HFF-Myc (cell line): ENCODE measurements around the gene NME7.

Source experiments
- DNase-seq: peaks from one replicate; pipeline ENCODE4 v3.0.0-alpha.2; 2011; ENCODE audit warnings: low read depth; ENCODE audit errors: extremely low read depth
- H3K4me3 ChIP-seq: replicated peaks from 2 replicates; pipeline ENCODE4 v1.5.1; 2011; ENCODE audit warnings: low read depth, mild to moderate bottlenecking, control low read depth, low read length
- TF ChIP-seq, protein P1 (sequence below): IDR thresholded peaks from 2 replicates; pipeline ENCODE4 v1.5.1; 2012; ENCODE audit warnings: mild to moderate bottlenecking, low read depth, low read length, control low read depth; ENCODE audit errors: missing control alignments

NME7 gene

DNA sequence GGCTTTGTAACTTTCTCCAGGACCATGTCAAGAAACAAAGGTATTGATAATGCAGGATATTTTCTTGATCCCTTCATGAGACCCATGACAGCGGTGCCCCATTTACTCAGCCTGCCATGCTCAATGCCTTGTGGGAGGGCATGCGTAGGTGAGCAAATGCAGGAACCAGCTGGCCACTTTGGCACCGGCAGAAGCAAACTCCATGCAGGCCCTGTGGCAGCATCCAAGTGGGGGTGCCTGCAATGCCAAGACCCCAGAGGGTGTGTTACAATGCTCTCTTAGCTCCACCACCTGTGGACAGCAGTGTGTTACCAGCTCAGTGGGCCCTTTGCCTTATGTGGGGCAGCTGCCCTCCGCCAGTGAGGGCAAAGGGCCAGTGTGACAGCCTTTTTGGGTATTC lies 153.0 kb downstream of the NME7 start:
- TF ChIP-seq, protein P1, sequence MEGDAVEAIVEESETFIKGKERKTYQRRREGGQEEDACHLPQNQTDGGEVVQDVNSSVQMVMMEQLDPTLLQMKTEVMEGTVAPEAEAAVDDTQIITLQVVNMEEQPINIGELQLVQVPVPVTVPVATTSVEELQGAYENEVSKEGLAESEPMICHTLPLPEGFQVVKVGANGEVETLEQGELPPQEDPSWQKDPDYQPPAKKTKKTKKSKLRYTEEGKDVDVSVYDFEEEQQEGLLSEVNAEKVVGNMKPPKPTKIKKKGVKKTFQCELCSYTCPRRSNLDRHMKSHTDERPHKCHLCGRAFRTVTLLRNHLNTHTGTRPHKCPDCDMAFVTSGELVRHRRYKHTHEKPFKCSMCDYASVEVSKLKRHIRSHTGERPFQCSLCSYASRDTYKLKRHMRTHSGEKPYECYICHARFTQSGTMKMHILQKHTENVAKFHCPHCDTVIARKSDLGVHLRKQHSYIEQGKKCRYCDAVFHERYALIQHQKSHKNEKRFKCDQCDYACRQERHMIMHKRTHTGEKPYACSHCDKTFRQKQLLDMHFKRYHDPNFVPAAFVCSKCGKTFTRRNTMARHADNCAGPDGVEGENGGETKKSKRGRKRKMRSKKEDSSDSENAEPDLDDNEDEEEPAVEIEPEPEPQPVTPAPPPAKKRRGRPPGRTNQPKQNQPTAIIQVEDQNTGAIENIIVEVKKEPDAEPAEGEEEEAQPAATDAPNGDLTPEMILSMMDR: no peak
- no peak overlapping the region for H3K4me3 ChIP-seq
- no peak for DNase-seq

DNA sequence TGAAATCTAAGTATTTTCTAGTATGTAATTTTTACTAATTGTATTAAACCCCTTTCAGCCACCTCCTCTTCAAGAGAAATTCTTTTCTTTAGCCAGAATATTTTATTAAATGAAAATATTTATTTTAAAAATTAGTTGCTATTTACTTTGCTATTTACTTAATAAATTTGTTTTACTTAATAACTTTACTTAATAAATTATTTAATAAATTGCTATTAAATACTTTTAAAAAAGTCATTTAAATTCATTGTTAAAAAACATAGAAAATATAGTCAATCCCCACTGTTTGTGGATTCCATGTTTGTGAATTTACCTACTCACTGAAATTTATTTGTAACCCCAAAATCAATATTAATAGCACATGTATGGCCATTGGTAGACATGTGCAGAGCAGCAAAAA lies 155.5 kb downstream of the NME7 start:
- TF ChIP-seq, protein P1: no peak
- no peak for DNase-seq

DNA sequence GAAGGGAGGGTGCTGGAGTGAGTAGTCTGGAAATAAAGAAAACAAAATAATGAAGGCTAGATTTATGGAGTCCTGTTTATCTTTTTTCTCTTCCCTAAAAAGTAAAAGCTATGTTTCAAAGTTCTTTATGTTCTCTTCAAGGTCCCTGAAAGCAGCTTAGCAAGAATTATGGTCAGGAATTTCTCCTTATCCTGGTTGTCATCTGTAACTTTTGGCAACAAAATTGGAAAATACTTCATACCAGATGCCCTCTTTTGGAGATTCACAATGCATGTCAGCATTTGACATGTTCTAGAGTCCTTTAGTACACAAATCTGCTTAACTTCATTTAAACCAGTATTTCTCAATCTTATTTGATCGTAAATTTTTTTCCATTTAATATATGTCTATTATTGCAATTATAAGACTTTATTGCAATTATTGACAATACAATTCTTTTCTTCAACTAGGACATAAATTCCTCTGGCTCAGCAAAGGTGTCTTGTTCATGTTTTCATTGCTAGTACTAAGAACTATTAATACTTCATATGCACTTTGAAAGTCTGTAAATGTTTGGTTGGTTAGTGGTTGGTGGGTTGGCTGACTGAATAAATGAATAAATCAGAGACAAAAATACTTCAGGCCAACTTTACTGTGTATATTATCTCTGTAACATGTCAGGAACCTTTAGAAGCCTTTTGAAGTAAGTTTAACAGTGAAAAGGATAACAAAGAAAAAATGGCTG lies 159.6 kb downstream of the NME7 start:
- no peak for DNase-seq

More for the DNA sequence above, 155.5 kb downstream of the NME7 start:
- H3K4me3 ChIP-seq: no peak overlapping the region

DNA sequence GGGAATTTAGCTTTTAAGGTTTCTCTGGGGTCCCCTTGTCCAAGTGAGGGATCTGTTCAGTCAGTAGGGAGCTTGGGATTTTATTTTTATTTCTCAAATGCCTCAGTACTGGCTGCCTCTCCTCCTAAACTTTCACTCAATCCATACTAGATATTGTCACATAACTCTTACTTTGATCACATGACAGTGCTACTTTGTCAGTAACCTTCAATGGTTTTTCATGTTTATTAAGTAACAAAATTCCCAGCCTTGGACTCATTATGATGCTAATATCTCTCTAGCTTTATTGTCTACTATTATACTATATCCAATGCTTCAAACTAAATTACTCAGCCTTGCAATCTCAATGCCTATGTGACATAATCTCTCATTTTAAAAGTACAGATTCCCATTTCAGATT lies 163.4 kb downstream of the NME7 start:
- TF ChIP-seq, protein P1: no peak
- DNase-seq: no peak
- no peak overlapping the region for H3K4me3 ChIP-seq

More for the DNA sequence above, 159.6 kb downstream of the NME7 start:
- H3K4me3 ChIP-seq: no peak overlapping the region
- TF ChIP-seq, protein P1: no peak

DNA sequence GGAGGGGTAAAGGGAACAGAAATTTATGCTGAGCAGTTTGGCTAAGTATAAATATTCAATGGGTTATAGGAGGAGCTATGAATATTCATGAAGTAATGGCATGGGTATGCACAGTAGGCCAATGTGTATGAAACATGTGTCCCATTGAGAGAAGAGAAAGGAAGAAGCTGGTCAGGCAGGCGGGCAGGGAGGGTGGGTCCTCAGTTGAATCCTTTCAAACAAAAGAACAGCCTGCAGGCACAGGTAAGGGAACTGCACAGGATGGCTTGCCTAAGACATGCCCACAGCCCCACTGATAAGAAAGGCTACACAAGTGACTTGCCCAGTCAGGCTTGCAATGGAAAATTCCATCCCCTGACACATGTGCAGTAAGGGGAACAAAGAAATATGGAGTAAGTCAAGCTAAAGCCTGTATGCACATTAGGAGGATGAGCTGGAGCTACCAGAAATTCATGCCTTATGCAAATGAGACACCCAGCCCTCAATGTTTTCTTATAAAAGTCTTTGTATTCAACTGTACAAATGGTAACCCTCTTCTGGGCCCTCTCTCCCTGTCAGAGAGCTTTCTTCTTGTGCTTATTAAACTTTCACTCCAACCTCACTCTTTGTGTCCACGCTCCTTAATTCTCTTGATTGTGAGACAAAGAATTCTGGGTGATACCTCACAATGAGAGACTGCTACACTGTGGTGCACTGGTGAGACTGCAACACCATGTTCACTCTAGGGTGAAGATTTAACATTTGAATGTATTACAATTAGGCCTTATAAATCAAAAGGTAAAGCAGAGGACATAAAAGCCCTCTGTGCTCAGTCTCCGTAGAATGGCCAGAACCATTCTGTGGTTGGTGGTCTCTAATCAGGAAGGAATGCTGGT lies 164.6 kb downstream of the NME7 start:
- no peak for DNase-seq

DNA sequence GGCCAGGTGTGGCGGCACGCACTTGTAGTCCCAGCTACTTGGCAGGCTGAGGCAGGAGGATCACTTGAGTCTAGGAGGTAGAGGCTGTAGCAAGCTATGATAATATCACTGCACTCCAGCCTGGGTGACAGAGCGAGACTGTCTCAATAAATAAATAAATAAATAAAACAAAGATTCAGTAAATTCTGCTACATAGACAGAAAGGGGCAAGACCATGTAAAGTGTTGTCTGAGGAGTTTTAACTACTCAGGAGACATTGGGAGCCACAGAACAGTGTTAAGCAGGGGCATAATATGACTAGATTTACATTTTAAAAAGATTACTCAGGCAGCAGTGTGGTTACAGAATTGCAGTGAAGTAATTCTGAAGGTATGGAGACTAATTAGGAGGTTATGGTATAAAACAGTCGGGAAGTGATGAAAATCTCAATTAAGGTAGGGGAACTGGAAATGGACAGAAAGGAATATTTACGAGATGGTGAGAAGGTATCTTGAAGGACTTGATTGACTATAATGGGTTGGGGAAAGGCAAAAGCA lies 166.4 kb downstream of the NME7 start:
- DNase-seq: no peak
- H3K4me3 ChIP-seq: no peak overlapping the region
- TF ChIP-seq, protein P1: no peak

More for the DNA sequence above, 164.6 kb downstream of the NME7 start:
- TF ChIP-seq, protein P1: no peak
- H3K4me3 ChIP-seq: no peak overlapping the region
